NT2/D1 (cell line): ENCODE results near the gene RNF152.

ENCODE experiments used
- YY1 ChIP-seq: IDR thresholded peaks from 2 replicates; pipeline ENCODE4 v1.6.1; 2011; ENCODE audit not compliant: insufficient read length, insufficient read depth
- ZNF274 ChIP-seq: IDR thresholded peaks from 2 replicates; pipeline ENCODE4 v1.6.1; 2011; ENCODE audit warnings: mild to moderate bottlenecking, low read depth, low read length

DNA sequence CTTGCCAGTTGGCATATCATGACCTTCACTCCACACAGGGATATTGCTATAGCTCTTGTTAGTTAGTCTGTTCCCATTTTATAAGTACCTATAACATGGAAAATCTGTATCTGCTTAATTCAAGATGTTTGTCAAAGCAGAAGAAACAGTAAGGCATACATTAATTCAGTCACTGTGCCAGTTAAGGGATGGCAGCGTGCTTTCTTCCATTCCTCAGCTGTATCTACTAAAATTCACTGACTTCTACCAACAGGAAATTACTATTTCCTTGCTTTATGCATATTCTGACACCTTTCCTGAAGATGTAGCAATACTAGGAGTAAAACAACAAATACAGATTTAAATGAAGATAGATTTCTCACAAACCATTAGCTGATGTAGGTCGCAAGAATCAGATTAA is 59.9 kb downstream of the RNF152 start:
- no peak for TF ChIP-seq YY1
- no peak for TF ChIP-seq ZNF274
